Activated CD8-positive, alpha-beta T cell treated with anti-CD3 and anti-CD28 coated beads, Interleukin-2, amount 10 ng/mL, durations not matched to agents 7 days and 5 days (primary cell): ENCODE results near the gene KCNIP4. TPM values are rescaled to one million over a fixed set of nuclear protein-coding genes. Genes with fewer than 3 reads are reported as not detected.

Experiments
- ATAC-seq: fragments of 150-1000 bp; cut with Tn5 transposase; one replicate; pipeline ENCODE4 v1.10.0; 2021; ENCODE audit warnings: moderate library complexity
- CTCF ChIA-PET: fragments of 350-600 bp; sonication (Branson Sonifier 250); formaldehyde crosslinking; loops from one replicate; lab custom pipeline; 2021; ENCODE audit warnings: antibody characterized with exemption; lab: Charles Lee
- POLR2A ChIA-PET: fragments of 350-600 bp; sonication (Branson Sonifier 250); formaldehyde crosslinking; loops from one replicate; lab custom pipeline; 2021; ENCODE audit warnings: antibody characterized with exemption; lab: Charles Lee
- DNase-seq: peaks from one replicate; pipeline ENCODE4 v3.0.0-alpha.2; 2020
- H3K27ac Mint-ChIP-seq: one replicate; pipeline ENCODE4 v1.8.0; 2021; ENCODE audit warnings: mild to moderate bottlenecking, mixed read lengths
- H3K27me3 Mint-ChIP-seq: one replicate; pipeline ENCODE4 v1.8.0; 2021; ENCODE audit warnings: low read depth, mixed read lengths
- H3K36me3 Mint-ChIP-seq: one replicate; pipeline ENCODE4 v1.8.0; 2021; ENCODE audit warnings: low read depth, mixed read lengths
- H3K4me1 Mint-ChIP-seq: one replicate; pipeline ENCODE4 v1.8.0; 2021; ENCODE audit warnings: low read depth, mixed read lengths
- H3K4me3 Mint-ChIP-seq: one replicate; pipeline ENCODE4 v1.8.0; 2021; ENCODE audit warnings: mild to moderate bottlenecking, mixed read lengths
- H3K9me3 Mint-ChIP-seq: one replicate; pipeline ENCODE4 v1.8.0; 2022; ENCODE audit warnings: mixed read lengths; ENCODE audit not compliant: insufficient read depth
- total RNA-seq, 2 experiments: library from RNA; stranded (reverse); gene quantifications; one replicate each; pipeline ENCODE4 v1.2.3, GENCODE V29; 2021

The KCNIP4 gene
- total RNA-seq, 2 experiments from 2014 or later, result not detected

DNA sequence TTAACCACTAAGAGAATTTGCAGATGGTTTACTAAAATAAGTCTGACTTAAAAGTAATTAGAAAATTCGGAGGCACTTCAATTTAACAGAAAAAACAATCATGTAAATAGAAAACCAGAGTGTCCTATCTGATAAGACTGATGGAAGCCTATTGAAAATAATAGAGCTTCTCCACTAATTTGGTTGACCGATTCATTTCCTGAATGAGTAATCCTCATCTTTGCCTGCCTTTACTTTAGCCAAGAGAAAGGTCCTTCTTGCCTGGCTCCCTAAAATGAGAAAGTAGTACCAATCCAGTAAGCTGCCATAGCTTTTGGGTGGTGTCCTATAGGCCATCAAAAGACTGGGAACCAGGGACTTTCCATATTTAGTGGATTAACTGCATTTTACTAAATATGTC lies 48.4 kb downstream of the KCNIP4 start:
- no peaks in the 10 kb centered on the region for H3K4me1 Mint-ChIP-seq
- CTCF ChIA-PET, result no interaction called here
- no peaks in the 10 kb centered on the region for H3K27me3 Mint-ChIP-seq
- H3K4me3 Mint-ChIP-seq, result no peak overlapping the region
- no peaks in the 10 kb centered on the region for H3K36me3 Mint-ChIP-seq
- H3K27ac Mint-ChIP-seq, result no peak overlapping the region
- POLR2A ChIA-PET, result no interaction called here
- DNase-seq (no peak), ATAC-seq (no peak)
- H3K9me3 Mint-ChIP-seq, result no peaks in the 10 kb centered on the region

DNA sequence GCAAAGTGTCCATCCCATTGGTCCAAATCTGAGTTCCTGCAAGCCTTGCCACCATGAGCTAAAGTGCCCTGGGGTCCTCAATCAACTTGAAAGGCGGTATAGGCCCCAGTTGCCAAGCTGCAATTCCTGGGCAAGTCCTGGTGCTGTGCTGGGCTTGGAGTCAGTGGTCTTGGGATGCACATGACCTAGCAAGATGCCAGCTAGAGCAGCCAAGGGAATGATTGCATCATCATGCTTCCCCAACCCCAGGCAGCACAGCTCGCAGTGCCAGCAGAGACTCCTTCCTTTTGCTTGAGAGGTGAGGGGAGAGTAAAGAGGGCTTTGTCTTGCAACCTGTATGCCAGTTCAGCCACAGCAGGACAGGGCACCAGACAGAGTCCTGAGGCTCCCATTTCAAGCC lies 50.5 kb downstream of the KCNIP4 start:
- Mint-ChIP-seq H3K4me1 (no peaks in the 10 kb centered on the region), H3K36me3 (no peaks in the 10 kb centered on the region), H3K27me3 (no peaks in the 10 kb centered on the region), H3K4me3 (no peak overlapping the region), H3K27ac (no peak overlapping the region), H3K9me3 (no peaks in the 10 kb centered on the region)
- POLR2A ChIA-PET, result no interaction called here
- CTCF ChIA-PET, result no interaction called here
- no peak for ATAC-seq
- no peak for DNase-seq

DNA sequence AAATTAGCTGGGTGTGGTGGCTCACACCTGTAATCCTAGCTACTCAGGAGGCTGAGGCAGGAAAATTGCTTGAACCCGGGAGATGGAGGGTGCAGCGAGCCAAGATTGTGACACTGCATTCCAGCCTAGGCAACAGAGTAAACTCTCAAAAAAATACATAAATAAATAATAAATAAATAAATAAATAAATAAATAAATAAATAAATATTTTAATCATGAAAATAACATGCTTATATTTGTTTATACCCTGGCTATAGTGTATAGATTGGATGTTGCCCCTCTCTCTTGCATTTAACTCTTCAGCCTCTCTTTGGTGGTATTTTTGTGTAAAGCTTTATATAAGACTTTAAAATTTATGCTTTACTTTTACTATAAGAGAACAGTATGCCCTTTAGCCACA lies 51.8 kb downstream of the KCNIP4 start:
- H3K9me3 Mint-ChIP-seq, result no peaks in the 10 kb centered on the region
- DNase-seq (no peak), ATAC-seq (no peak)
- H3K27me3 Mint-ChIP-seq, result no peaks in the 10 kb centered on the region
- H3K4me3 Mint-ChIP-seq, result no peak overlapping the region
- no peaks in the 10 kb centered on the region for H3K4me1 Mint-ChIP-seq
- no peaks in the 10 kb centered on the region for H3K36me3 Mint-ChIP-seq
- POLR2A ChIA-PET, result no interaction called here
- no peak overlapping the region for H3K27ac Mint-ChIP-seq
- CTCF ChIA-PET, result no interaction called here

DNA sequence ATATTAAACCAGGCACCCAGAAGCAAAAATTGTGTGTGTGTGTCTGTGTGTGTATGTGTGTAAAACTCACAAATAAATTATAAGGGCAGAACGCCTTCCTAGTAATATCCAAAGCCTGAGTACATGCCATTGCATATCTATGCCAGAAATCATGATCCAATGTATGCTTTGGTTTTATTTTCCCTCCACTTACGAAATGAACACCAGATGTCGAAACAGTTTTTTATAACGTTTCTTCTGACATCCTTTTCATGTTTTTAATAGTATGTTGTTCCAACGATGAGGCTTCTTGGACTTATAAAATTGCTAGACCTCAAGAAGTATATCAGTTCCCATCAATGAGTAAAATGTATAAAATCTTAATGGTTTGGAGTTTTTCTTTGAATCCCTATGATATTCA lies 55.4 kb downstream of the KCNIP4 start:
- Mint-ChIP-seq H3K9me3 (no peaks in the 10 kb centered on the region), H3K4me3 (no peak overlapping the region), H3K27me3 (no peaks in the 10 kb centered on the region), H3K27ac (no peak overlapping the region), H3K4me1 (no peaks in the 10 kb centered on the region), H3K36me3 (no peaks in the 10 kb centered on the region)
- CTCF ChIA-PET, result no interaction called here
- ATAC-seq, result no peak
- POLR2A ChIA-PET, result no interaction called here
- DNase-seq, result no peak

DNA sequence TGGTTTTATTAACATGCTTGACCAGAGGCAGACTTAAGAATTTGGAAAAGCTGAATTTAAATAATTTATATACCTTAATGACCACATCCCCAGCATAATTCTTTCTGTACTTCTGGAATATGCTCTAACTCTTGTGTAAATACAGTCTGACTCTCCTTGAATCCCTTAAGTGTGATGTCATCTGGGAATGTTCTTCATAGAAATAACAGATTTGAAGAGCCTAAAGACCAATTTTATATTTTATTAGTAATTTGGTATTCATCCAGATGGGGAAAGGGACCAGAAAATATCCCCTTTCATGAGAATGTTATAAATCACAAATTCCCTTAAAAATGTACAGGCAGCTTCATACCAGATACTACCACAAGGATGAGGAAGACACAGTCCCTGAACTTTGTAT lies 58.3 kb downstream of the KCNIP4 start:
- CTCF ChIA-PET, result no interaction called here
- no peaks in the 10 kb centered on the region for H3K27me3 Mint-ChIP-seq
- no peak overlapping the region for H3K27ac Mint-ChIP-seq
- ATAC-seq (no peak), DNase-seq (no peak)
- POLR2A ChIA-PET, result no interaction called here
- H3K9me3 Mint-ChIP-seq, result no peaks in the 10 kb centered on the region
- H3K4me3 Mint-ChIP-seq, result no peak overlapping the region
- H3K4me1 Mint-ChIP-seq, result no peaks in the 10 kb centered on the region
- H3K36me3 Mint-ChIP-seq, result no peaks in the 10 kb centered on the region

DNA sequence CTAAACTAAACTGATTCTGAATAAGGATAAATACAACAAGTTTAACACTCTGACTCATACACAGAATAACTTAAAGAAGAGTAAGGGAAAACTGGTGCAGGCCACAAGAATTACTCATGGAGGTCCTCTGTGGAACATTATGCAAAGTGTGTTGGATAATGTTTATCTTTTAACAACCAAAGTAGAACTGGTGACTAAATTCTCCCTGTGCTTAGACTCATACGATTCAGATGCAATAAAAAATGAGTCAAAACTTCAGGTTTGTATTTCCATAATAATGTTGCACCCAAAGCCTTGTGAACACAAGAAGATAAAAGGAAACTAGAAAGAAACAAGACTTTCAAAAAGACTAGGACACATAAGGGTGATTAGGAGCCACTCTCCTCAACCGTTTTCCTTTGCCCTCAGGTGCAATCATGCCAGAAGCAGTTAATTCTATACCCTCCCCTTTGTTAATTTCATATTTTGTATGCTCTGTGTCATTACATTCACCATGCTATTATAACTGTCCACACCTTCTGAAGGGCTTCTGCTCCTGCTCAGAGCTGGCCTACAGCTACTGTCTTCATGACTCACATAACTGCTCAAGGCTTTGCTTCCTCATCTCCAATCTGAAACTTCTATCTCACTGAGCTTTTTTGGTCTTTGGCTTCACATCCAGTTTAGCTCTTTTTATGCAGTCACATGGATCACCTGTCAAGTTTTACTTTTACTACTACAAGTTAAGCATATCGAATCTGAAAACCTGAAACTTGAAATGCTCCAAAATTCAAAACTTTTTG lies 60.2 kb downstream of the KCNIP4 start:
- Mint-ChIP-seq H3K4me1 (no peaks in the 10 kb centered on the region), H3K4me3 (no peak overlapping the region), H3K9me3 (no peaks in the 10 kb centered on the region), H3K36me3 (no peaks in the 10 kb centered on the region), H3K27me3 (no peaks in the 10 kb centered on the region), H3K27ac (no peak overlapping the region)
- POLR2A ChIA-PET, result no interaction called here
- no peak for DNase-seq
- ATAC-seq, result no peak
- CTCF ChIA-PET, result no interaction called here

DNA sequence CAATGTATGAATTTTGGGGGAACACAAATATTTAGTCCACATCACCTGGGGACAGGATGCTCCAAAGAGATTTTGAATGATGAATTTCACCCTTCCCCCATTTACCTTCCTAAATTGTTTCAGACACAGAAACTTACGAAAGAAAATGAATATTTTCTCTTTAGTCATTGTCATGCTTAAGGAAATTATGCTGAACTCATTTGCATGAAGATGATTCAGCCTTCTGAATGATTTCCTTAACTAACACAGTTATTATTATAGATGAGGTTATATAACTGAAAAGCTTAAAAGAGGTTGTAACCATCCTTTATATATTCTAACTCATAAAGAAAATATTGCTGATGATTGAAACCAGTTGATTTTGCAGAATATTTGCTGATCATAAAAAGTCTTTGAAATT lies 61.1 kb downstream of the KCNIP4 start:
- H3K4me3 Mint-ChIP-seq, result no peak overlapping the region
- no peak overlapping the region for H3K27ac Mint-ChIP-seq
- POLR2A ChIA-PET, result no interaction called here
- ATAC-seq (no peak), DNase-seq (no peak)
- H3K36me3 Mint-ChIP-seq, result no peaks in the 10 kb centered on the region
- no peaks in the 10 kb centered on the region for H3K27me3 Mint-ChIP-seq
- CTCF ChIA-PET, result no interaction called here
- no peaks in the 10 kb centered on the region for H3K9me3 Mint-ChIP-seq
- no peaks in the 10 kb centered on the region for H3K4me1 Mint-ChIP-seq

DNA sequence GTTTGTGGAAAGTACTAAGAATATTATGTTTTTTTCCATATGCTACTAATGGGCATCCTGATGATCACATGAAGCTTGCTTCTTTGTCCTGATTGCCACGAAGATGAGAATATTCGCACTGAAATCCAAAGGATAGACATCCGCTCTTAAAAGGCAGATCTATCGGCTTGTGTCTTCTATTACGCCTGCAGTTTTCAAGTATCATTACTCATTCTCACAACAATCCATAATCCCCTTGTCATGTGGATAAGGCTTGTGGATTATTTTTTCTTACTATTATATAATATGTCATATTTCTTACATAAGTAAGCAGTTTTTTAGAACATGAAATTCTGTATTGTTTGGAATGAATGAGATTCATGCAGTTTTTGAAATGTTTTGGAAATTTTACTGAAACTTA lies 62.8 kb downstream of the KCNIP4 start:
- Mint-ChIP-seq H3K4me1 (no peaks in the 10 kb centered on the region), H3K27me3 (no peaks in the 10 kb centered on the region), H3K9me3 (no peaks in the 10 kb centered on the region), H3K27ac (no peak overlapping the region), H3K36me3 (no peaks in the 10 kb centered on the region), H3K4me3 (no peak overlapping the region)
- DNase-seq (no peak), ATAC-seq (no peak)
- ChIA-PET CTCF (no interaction called here), POLR2A (no interaction called here)

DNA sequence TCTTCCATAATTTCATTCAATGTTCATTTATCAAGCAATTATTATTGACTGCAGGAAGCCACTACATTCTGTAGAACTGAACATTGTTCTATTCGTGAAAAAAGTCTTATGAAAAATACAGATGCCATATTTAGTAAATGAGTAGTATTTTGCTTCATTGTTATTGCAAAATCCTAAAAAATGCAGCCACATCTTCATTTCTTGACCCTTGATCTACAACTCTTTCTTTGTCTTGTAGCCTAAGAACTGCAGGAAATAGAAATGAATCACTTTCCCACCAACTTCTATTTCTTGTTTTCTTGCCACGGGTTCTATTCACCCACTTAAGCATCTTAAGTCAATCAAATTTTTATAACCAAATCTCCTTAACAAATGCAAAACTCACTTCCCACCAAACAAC lies 63.3 kb downstream of the KCNIP4 start:
- POLR2A ChIA-PET, result no interaction called here
- no peak overlapping the region for H3K4me3 Mint-ChIP-seq
- H3K4me1 Mint-ChIP-seq, result no peaks in the 10 kb centered on the region
- H3K27ac Mint-ChIP-seq, result no peak overlapping the region
- H3K27me3 Mint-ChIP-seq, result no peaks in the 10 kb centered on the region
- DNase-seq (no peak), ATAC-seq (no peak)
- no peaks in the 10 kb centered on the region for H3K36me3 Mint-ChIP-seq
- H3K9me3 Mint-ChIP-seq, result no peaks in the 10 kb centered on the region
- CTCF ChIA-PET, result no interaction called here

DNA sequence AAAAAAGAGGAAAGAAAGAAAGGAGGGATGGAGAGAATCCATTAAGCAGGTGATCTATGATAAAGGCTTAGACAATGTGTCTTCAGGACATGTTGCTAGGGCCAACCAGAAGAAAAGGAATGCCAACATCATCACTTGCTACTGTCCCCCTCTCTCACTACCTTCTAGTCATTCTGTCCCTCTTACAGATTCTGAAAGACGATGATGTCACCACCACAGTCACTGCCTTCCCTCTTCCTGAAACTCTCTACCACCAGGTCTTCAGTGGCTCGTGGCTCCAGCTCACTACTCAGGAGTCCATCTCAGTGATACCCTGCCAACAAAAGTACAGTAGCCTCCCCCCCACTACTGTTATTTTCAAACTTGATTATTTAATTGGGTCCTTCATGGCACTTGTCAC lies 64.0 kb downstream of the KCNIP4 start:
- no peak for DNase-seq
- ATAC-seq, result no peak

DNA sequence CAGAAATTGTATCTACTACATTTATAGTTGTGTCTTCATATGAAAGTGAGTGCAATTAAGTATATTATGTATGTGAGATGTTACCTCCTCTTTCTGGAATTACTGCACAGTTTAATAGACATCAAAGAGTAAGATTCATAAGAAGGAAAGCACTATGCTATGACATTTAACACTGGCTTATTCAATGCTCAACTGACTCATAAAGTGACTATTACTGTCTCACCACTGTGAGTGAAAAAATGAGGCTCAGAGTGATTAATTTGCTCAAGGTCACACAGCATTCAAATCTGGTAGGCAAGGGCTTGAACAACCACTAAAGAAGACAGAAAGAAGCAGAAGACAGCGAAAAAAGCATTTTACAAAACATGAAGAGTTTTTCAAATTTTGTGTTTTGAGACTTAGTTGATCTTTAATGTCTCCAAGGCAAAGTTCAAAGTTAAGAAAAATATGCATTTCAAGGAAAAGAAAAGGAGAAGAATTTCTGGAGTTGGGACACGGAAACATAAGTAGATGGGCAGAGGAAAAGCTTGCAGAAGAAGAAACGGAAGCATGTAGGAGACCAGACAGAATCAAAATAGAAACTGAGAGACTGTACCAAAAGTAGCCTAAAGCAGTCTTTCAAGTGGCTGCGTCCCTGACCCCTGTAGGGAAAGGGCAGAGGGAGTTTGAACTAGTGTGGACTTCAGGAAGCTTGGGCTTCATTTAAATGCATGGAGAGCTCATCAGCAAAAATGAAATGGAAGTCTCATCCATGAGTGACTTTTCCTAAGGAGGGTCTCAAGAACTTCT lies 66.3 kb downstream of the KCNIP4 start:
- POLR2A ChIA-PET, result no interaction called here
- ATAC-seq (no peak), DNase-seq (no peak)
- CTCF ChIA-PET, result no interaction called here
- no peaks in the 10 kb centered on the region for H3K9me3 Mint-ChIP-seq
- no peaks in the 10 kb centered on the region for H3K36me3 Mint-ChIP-seq
- H3K27me3 Mint-ChIP-seq, result no peaks in the 10 kb centered on the region
- no peaks in the 10 kb centered on the region for H3K4me1 Mint-ChIP-seq
- H3K4me3 Mint-ChIP-seq, result no peak overlapping the region
- H3K27ac Mint-ChIP-seq, result no peak overlapping the region

More for the DNA sequence above, 64.0 kb downstream of the KCNIP4 start:
- no peak overlapping the region for H3K4me3 Mint-ChIP-seq
- CTCF ChIA-PET, result no interaction called here
- POLR2A ChIA-PET, result no interaction called here
- H3K9me3 Mint-ChIP-seq, result no peaks in the 10 kb centered on the region
- no peaks in the 10 kb centered on the region for H3K4me1 Mint-ChIP-seq
- H3K27ac Mint-ChIP-seq, result no peak overlapping the region
- H3K27me3 Mint-ChIP-seq, result no peaks in the 10 kb centered on the region
- H3K36me3 Mint-ChIP-seq, result no peaks in the 10 kb centered on the region

DNA sequence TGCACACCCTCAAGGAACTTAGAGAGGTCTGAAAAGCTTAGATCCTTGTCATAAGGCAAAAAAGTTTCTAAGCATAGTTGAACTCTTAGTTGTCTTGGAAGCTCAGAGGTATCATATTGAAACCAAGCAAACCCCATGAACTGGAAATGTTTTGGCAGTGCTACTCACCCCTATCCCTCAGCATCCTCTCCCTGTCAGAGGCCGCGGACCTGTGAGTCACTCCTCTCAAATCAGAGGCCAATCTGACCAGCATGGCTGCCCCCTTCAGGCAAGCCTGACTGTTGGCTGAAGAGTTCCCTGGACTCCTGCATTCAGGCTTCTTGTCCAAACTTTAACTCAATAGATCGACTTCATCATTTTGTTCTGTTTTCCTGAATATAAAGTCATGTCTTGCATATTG lies 69.4 kb downstream of the KCNIP4 start:
- no peaks in the 10 kb centered on the region for H3K27me3 Mint-ChIP-seq
- no peaks in the 10 kb centered on the region for H3K36me3 Mint-ChIP-seq
- H3K4me1 Mint-ChIP-seq, result no peaks in the 10 kb centered on the region
- no peak overlapping the region for H3K4me3 Mint-ChIP-seq
- no peaks in the 10 kb centered on the region for H3K9me3 Mint-ChIP-seq
- ATAC-seq (no peak), DNase-seq (no peak)
- CTCF ChIA-PET, result no interaction called here
- POLR2A ChIA-PET, result no interaction called here
- no peak overlapping the region for H3K27ac Mint-ChIP-seq
